Naive thymus-derived CD4-positive, alpha-beta T cell (primary cell): ENCODE data around the gene CNTNAP1. TPM values are rescaled to one million over a fixed set of nuclear protein-coding genes. Genes with fewer than 3 reads are reported as not detected.

Experiments
- ATAC-seq: fragments of 150-1000 bp; cut with Tn5 transposase; 2 replicates; pipeline ENCODE4 v1.10.0; 2021; ENCODE audit warnings: mild to moderate bottlenecking, moderate library complexity
- CTCF ChIA-PET: fragments of 350-600 bp; sonication (Branson Sonifier 250); formaldehyde crosslinking; loops from one replicate; lab custom pipeline; 2021; ENCODE audit warnings: antibody characterized with exemption; lab: Charles Lee
- POLR2A ChIA-PET: fragments of 350-600 bp; sonication (Branson Sonifier 250); formaldehyde crosslinking; loops from one replicate; lab custom pipeline; 2021; ENCODE audit warnings: antibody characterized with exemption, inconsistent platforms; lab: Charles Lee
- DNase-seq, 9 donors: peaks; one replicate each; pipeline versions ENCODE4 v3.0.0 to v3.0.0-alpha.2; 2020 to 2022; ENCODE audit warnings: mixed read lengths in 1 of 9
- H3K27ac ChIP-seq: one replicate; pipeline ENCODE4 v1.7.0; 2013; ENCODE audit warnings: mild to moderate bottlenecking, low read depth, low read length, moderate library complexity
- H3K27me3 ChIP-seq, 2 donors: one replicate each; pipeline ENCODE4 v1.7.0; 2013; ENCODE audit warnings: low read length in 2 of 2, mild to moderate bottlenecking in 2 of 2, moderate library complexity in 2 of 2; ENCODE audit not compliant: control insufficient read depth in 2 of 2, insufficient read depth in 2 of 2
- H3K36me3 ChIP-seq, 3 experiments: 1 replicate in 2 of 3; 2 replicates in 1 of 3; pipeline ENCODE4 v1.7.0; 2013; ENCODE audit warnings: low read length in 3 of 3, mild to moderate bottlenecking in 3 of 3, moderate library complexity in 1 of 3; ENCODE audit not compliant: insufficient read depth in 3 of 3, control insufficient read depth in 2 of 3
- H3K4me1 ChIP-seq, 2 donors: one replicate each; pipeline ENCODE4 v1.7.0; 2013; ENCODE audit warnings: low read length in 2 of 2, mild to moderate bottlenecking in 2 of 2, moderate library complexity in 1 of 2; ENCODE audit not compliant: control insufficient read depth in 2 of 2, insufficient read depth in 2 of 2
- H3K4me3 ChIP-seq: 2 replicates; pipeline ENCODE4 v1.7.0; 2013; ENCODE audit warnings: mild to moderate bottlenecking, low read length
- H3K9me3 ChIP-seq, 3 experiments: 1 replicate in 2 of 3; 2 replicates in 1 of 3; pipeline ENCODE4 v1.7.0; 2013; ENCODE audit warnings: low read length in 3 of 3; ENCODE audit not compliant: control insufficient read depth in 2 of 3
- H3K27ac Mint-ChIP-seq, 9 donors: one replicate each; pipeline ENCODE4 v1.8.0; 2020 to 2022; ENCODE audit warnings: mixed read lengths in 9 of 9, mild to moderate bottlenecking in 8 of 9, moderate library complexity in 5 of 9, inconsistent platforms in 2 of 9
- H3K27me3 Mint-ChIP-seq, 5 donors: one replicate each; pipeline ENCODE4 v1.8.0; 2021 to 2022; ENCODE audit warnings: mixed read lengths in 5 of 5, mild to moderate bottlenecking in 1 of 5
- H3K36me3 Mint-ChIP-seq, 5 donors: one replicate each; pipeline ENCODE4 v1.8.0; 2020 to 2022; ENCODE audit warnings: mixed read lengths in 5 of 5, mild to moderate bottlenecking in 3 of 5, inconsistent platforms in 1 of 5
- H3K4me1 Mint-ChIP-seq, 7 donors: one replicate each; pipeline ENCODE4 v1.8.0; 2020 to 2022; ENCODE audit warnings: mixed read lengths in 7 of 7, mild to moderate bottlenecking in 3 of 7, inconsistent platforms in 1 of 7
- H3K4me3 Mint-ChIP-seq, 10 donors: one replicate each; pipeline ENCODE4 v1.8.0; 2020 to 2022; ENCODE audit warnings: mild to moderate bottlenecking in 10 of 10, mixed read lengths in 10 of 10, moderate library complexity in 6 of 10, inconsistent platforms in 2 of 10
- H3K9me3 Mint-ChIP-seq, 11 donors: one replicate each; pipeline ENCODE4 v1.8.0; 2020 to 2022; ENCODE audit warnings: mixed read lengths in 11 of 11, mild to moderate bottlenecking in 4 of 11, inconsistent platforms in 1 of 11, moderate library complexity in 1 of 11
- intact Hi-C, 2 donors: fragments of 100-400 bp; cut with micrococcal nuclease; formaldehyde crosslinking; loops; one replicate each; pipeline ENCODE4 v1.15.1; 2023
- polyA plus RNA-seq, 2 donors: library from polyadenylated mRNA; unstranded; fragments of 300-500 nt; fragmentation: Illumina TruSeq; gene quantifications; one replicate each; pipeline ENCODE4 v1.2.3, GENCODE V29; 2021
- total RNA-seq, 6 experiments: library from RNA in 5 of 6; stranded (reverse) in 5 of 6; gene quantifications; 1 replicate in 5 of 6; 2 replicates in 1 of 6; pipeline ENCODE4 v1.2.3 and lab custom pipeline; 2021 to 2026

The CNTNAP1 gene
- total and polyA plus RNA-seq, 7 experiments from 2014 or later = 0.04 to 2.4 (median 1.0) TPM

GRCh38 chr17:42699415-42699740 lies 17.0 kb downstream of the CNTNAP1 start:
- H3K27ac ChIP-seq = no peak overlapping the region
- ChIA-PET CTCF (no interaction called here), POLR2A (interaction anchor here (0.6 kb wide), 1 partner anchor 30 kb away, joined by 4 read pairs; no protein-coding TSS in a partner anchor)
- peaks cover 1 to 53% (median 4%) of the 10 kb centered on the region in 3 experiments for H3K36me3 ChIP-seq
- Mint-ChIP-seq H3K4me3 (no peak overlapping the region), H3K36me3 (peaks cover 5 to 48% (median 15%) of the 10 kb centered on the region in 5 donors), H3K27me3 (no peaks in the 10 kb centered on the region), H3K9me3 (no peaks in the 10 kb centered on the region), H3K27ac (peak overlapping the region in 1 of 9 donors; percentile 33), H3K4me1 (peaks cover 0 to 3% (median under 1%) of the 10 kb centered on the region in 7 donors)
- intact Hi-C loops = no loop called here
- no peaks in the 10 kb centered on the region for H3K9me3 ChIP-seq
- no peak for ATAC-seq
- no peaks in the 10 kb centered on the region for H3K4me1 ChIP-seq
- no peak for DNase-seq
- no peak overlapping the region for H3K4me3 ChIP-seq
- no peaks in the 10 kb centered on the region for H3K27me3 ChIP-seq

- Histone ChIP-seq H3K9me3 (no peaks in the 10 kb centered on the region), H3K4me1 (peaks cover 1 to 7% of the 10 kb centered on the region in 2 donors), H3K36me3 (peaks cover 13 to 66% (median 14%) of the 10 kb centered on the region in 3 experiments), H3K27me3 (no peaks in the 10 kb centered on the region), H3K4me3 (no peak overlapping the region), H3K27ac (no peak overlapping the region)
- no peak for DNase-seq
- Mint-ChIP-seq H3K4me3 (no peak overlapping the region), H3K36me3 (peaks cover 10 to 55% (median 23%) of the 10 kb centered on the region in 5 donors), H3K27ac (peak overlapping the region in 1 of 9 donors; percentile 65), H3K27me3 (no peaks in the 10 kb centered on the region), H3K4me1 (peaks cover 0 to 11% (median 4%) of the 10 kb centered on the region in 7 donors), H3K9me3 (no peaks in the 10 kb centered on the region)
- ATAC-seq = no peak
- intact Hi-C loops = no loop called here
- POLR2A ChIA-PET = no interaction called here
- CTCF ChIA-PET = no interaction called here
Observed at GRCh38 chr17:42700586-42701289, 18.4 kb downstream of the CNTNAP1 start.

GRCh38 chr17:42702446-42702845 lies 20.1 kb downstream of the CNTNAP1 start:
- Histone ChIP-seq H3K36me3 (peaks cover 13 to 75% (median 16%) of the 10 kb centered on the region in 3 experiments), H3K27ac (no peak overlapping the region), H3K4me1 (peaks cover 18 to 22% of the 10 kb centered on the region in 2 donors), H3K4me3 (no peak overlapping the region), H3K27me3 (no peaks in the 10 kb centered on the region), H3K9me3 (no peaks in the 10 kb centered on the region)
- Mint-ChIP-seq H3K4me3 (no peak overlapping the region), H3K36me3 (peaks cover 11 to 63% (median 31%) of the 10 kb centered on the region in 5 donors), H3K27me3 (no peaks in the 10 kb centered on the region), H3K4me1 (peaks cover 4 to 26% (median 18%) of the 10 kb centered on the region in 7 donors), H3K9me3 (no peaks in the 10 kb centered on the region), H3K27ac (peak overlapping the region in 2 of 9 donors; percentile 17 to 42)
- DNase-seq (no peak), ATAC-seq (no peak)
- ChIA-PET POLR2A (no interaction called here), CTCF (interaction anchor here (0.6 kb wide), 1 partner anchor 124 kb away, joined by 4 read pairs; no protein-coding TSS in a partner anchor)
- intact Hi-C loops = no loop called here

- H3K27me3 Mint-ChIP-seq = no peaks in the 10 kb centered on the region
- CTCF ChIA-PET = interaction anchor here (0.6 kb wide), 1 partner anchor 399 kb away, joined by 4 read pairs; no protein-coding TSS in a partner anchor
- peaks cover 25 to 27% of the 10 kb centered on the region in 2 donors for H3K4me1 ChIP-seq
- no peak overlapping the region for H3K27ac Mint-ChIP-seq
- no peaks in the 10 kb centered on the region for H3K27me3 ChIP-seq
- H3K9me3 ChIP-seq = no peaks in the 10 kb centered on the region
- no peak overlapping the region for H3K4me3 Mint-ChIP-seq
- peaks cover 13 to 91% (median 30%) of the 10 kb centered on the region in 3 experiments for H3K36me3 ChIP-seq
- POLR2A ChIA-PET = no interaction called here
- H3K27ac ChIP-seq = no peak overlapping the region
- DNase-seq (no peak), ATAC-seq (no peak)
- peaks cover 24 to 79% (median 49%) of the 10 kb centered on the region in 5 donors for H3K36me3 Mint-ChIP-seq
- peaks cover 4 to 33% (median 25%) of the 10 kb centered on the region in 7 donors for H3K4me1 Mint-ChIP-seq
- intact Hi-C loops = no loop called here
- H3K9me3 Mint-ChIP-seq = no peaks in the 10 kb centered on the region
- no peak overlapping the region for H3K4me3 ChIP-seq
Observed at GRCh38 chr17:42704490-42704836, 22.1 kb downstream of the CNTNAP1 start.

- peaks cover 13 to 93% (median 35%) of the 10 kb centered on the region in 3 experiments for H3K36me3 ChIP-seq
- H3K9me3 ChIP-seq = no peaks in the 10 kb centered on the region
- no peaks in the 10 kb centered on the region for H3K27me3 ChIP-seq
- Mint-ChIP-seq H3K27me3 (no peaks in the 10 kb centered on the region), H3K36me3 (peaks cover 25 to 79% (median 53%) of the 10 kb centered on the region in 5 donors), H3K4me3 (peak overlapping the region in 1 of 10 donors; percentile 21), H3K27ac (peak overlapping the region in 1 of 9 donors; percentile 82), H3K4me1 (peaks cover 4 to 33% (median 25%) of the 10 kb centered on the region in 7 donors), H3K9me3 (no peaks in the 10 kb centered on the region)
- DNase-seq = peak in 1 of 9 donors; percentile 43
- ChIA-PET POLR2A (no interaction called here), CTCF (interaction anchor here (0.6 kb wide), 1 partner anchor 400 kb away, joined by 4 read pairs; no protein-coding TSS in a partner anchor)
- peaks cover 25 to 27% of the 10 kb centered on the region in 2 donors for H3K4me1 ChIP-seq
- ATAC-seq = no peak
- intact Hi-C loops = no loop called here
- H3K27ac ChIP-seq = no peak overlapping the region
- H3K4me3 ChIP-seq = no peak overlapping the region
Observed at GRCh38 chr17:42704837-42705494, 22.6 kb downstream of the CNTNAP1 start.

GRCh38 chr17:42706732-42707131 lies 24.4 kb downstream of the CNTNAP1 start:
- Histone ChIP-seq H3K4me3 (no peak overlapping the region), H3K9me3 (no peaks in the 10 kb centered on the region), H3K27me3 (no peaks in the 10 kb centered on the region), H3K4me1 (peaks cover 25 to 27% of the 10 kb centered on the region in 2 donors), H3K27ac (no peak overlapping the region), H3K36me3 (peaks cover 13 to 91% (median 44%) of the 10 kb centered on the region in 3 experiments)
- intact Hi-C loops = no loop called here
- Mint-ChIP-seq H3K36me3 (peaks cover 24 to 79% (median 57%) of the 10 kb centered on the region in 5 donors), H3K27me3 (no peaks in the 10 kb centered on the region), H3K4me1 (peaks cover 4 to 33% (median 25%) of the 10 kb centered on the region in 7 donors), H3K27ac (peak overlapping the region in 5 of 9 donors; percentile 38 to 83 (median 78)), H3K9me3 (no peaks in the 10 kb centered on the region), H3K4me3 (peak overlapping the region; percentile 16 to 84 (median 62))
- DNase-seq = peak in 7 of 9 donors; percentile 35 to 71 (median 56)
- POLR2A ChIA-PET = interaction anchor here (0.7 to 1.1 kb wide), 3 partner anchors 24 to 497 kb away, joined by 3 to 5 read pairs (median 3); no protein-coding TSS in a partner anchor
- CTCF ChIA-PET = interaction anchor here (0.5 to 0.6 kb wide), 3 partner anchors 99 to 192 kb away, joined by 3 to 9 read pairs (median 3); no protein-coding TSS in a partner anchor
- ATAC-seq = peak; percentile 92
